IPS-NIHi11 (cell line): ENCODE results near the gene NDST1.

Source experiments
- DNase-seq: peaks from one replicate; pipeline ENCODE4 v3.0.0; 2012; ENCODE audit warnings: mixed read lengths, low spot score

NDST1 gene

GRCh38 chr5:150523472-150524350 is 15.8 kb downstream of the NDST1 start:
- DNase-seq: peak; percentile 73

GRCh38 chr5:150525163-150525562 is 17.2 kb downstream of the NDST1 start:
- DNase-seq: no peak

- no peak for DNase-seq
These were observed 17.9 kb downstream of the NDST1 start for GRCh38 chr5:150525781-150526180.

GRCh38 chr5:150527038-150527437 is 19.1 kb downstream of the NDST1 start:
- DNase-seq: no peak

GRCh38 chr5:150527808-150528207 is 19.9 kb downstream of the NDST1 start:
- DNase-seq: no peak

GRCh38 chr5:150528924-150529546 is 21.1 kb downstream of the NDST1 start:
- DNase-seq: no peak

GRCh38 chr5:150529555-150529954 is 21.6 kb downstream of the NDST1 start:
- DNase-seq: no peak

GRCh38 chr5:150530423-150530822 is 22.5 kb downstream of the NDST1 start:
- DNase-seq: no peak

GRCh38 chr5:150530951-150531588 is 23.1 kb downstream of the NDST1 start:
- DNase-seq: no peak

GRCh38 chr5:150531686-150532085 is 23.8 kb downstream of the NDST1 start:
- no peak for DNase-seq

- DNase-seq: no peak
These were observed 24.2 kb downstream of the NDST1 start for GRCh38 chr5:150532151-150532550.

GRCh38 chr5:150532996-150533395 is 25.1 kb downstream of the NDST1 start:
- no peak for DNase-seq

- DNase-seq: no peak
These were observed 26.9 kb downstream of the NDST1 start for GRCh38 chr5:150534811-150535210.

GRCh38 chr5:150535611-150536010 is 27.7 kb downstream of the NDST1 start:
- no peak for DNase-seq

GRCh38 chr5:150538007-150538917 is 30.3 kb downstream of the NDST1 start:
- DNase-seq: no peak

GRCh38 chr5:150539206-150539605 is 31.3 kb downstream of the NDST1 start:
- DNase-seq: no peak

GRCh38 chr5:150540042-150540441 is 32.1 kb downstream of the NDST1 start:
- no peak for DNase-seq

- no peak for DNase-seq
These were observed 32.9 kb downstream of the NDST1 start for GRCh38 chr5:150540615-150541396.

GRCh38 chr5:150541397-150541675 is 33.4 kb downstream of the NDST1 start:
- no peak for DNase-seq

GRCh38 chr5:150541895-150542294 is 34.0 kb downstream of the NDST1 start:
- no peak for DNase-seq

GRCh38 chr5:150542933-150543445 is 35.1 kb downstream of the NDST1 start:
- DNase-seq: no peak
